Neuronal stem cell (in vitro differentiated cells): ENCODE data around the gene MEDAG.

Experiments
- DNase-seq: peaks from one replicate; pipeline ENCODE4 v3.0.0-alpha.2; 2013; ENCODE audit warnings: low spot score
- H2AFZ ChIP-seq: one replicate; pipeline ENCODE4 v1.6.1; 2013; ENCODE audit warnings: mild to moderate bottlenecking, low read length, inconsistent platforms
- H2AK5ac ChIP-seq: 2 replicates; pipeline ENCODE4 v1.6.1; 2013; ENCODE audit warnings: low read depth, mild to moderate bottlenecking, inconsistent platforms, low read length, moderate library complexity, mixed read lengths
- H2BK120ac ChIP-seq: 2 replicates; pipeline ENCODE4 v1.6.1; 2013; ENCODE audit warnings: low read depth, mild to moderate bottlenecking, inconsistent platforms, low read length, moderate library complexity, mixed read lengths
- H2BK12ac ChIP-seq: one replicate; pipeline ENCODE4 v1.6.1; 2013; ENCODE audit warnings: low read length, inconsistent platforms
- H2BK15ac ChIP-seq: 2 replicates; pipeline ENCODE4 v1.6.1; 2013; ENCODE audit warnings: mild to moderate bottlenecking, low read length, inconsistent platforms, mixed read lengths
- H2BK5ac ChIP-seq: one replicate; pipeline ENCODE4 v1.6.1; 2013; ENCODE audit warnings: inconsistent platforms, mild to moderate bottlenecking, low read length, moderate library complexity
- H3K14ac ChIP-seq: one replicate; pipeline ENCODE4 v1.6.1; 2013; ENCODE audit warnings: low read length, inconsistent platforms
- H3K18ac ChIP-seq: 2 replicates; pipeline ENCODE4 v1.6.1; 2013; ENCODE audit warnings: low read length, inconsistent platforms
- H3K23ac ChIP-seq: 2 replicates; pipeline ENCODE4 v1.6.1; 2013; ENCODE audit warnings: low read depth, mild to moderate bottlenecking, mixed read lengths, low read length, inconsistent platforms; ENCODE audit not compliant: poor library complexity
- H3K27ac ChIP-seq: replicated peaks from 3 replicates; pipeline ENCODE4 v1.5.1; 2013; ENCODE audit warnings: low read length, inconsistent platforms
- H3K27me3 ChIP-seq, 3 experiments: 2 replicates each; pipeline ENCODE4 v1.6.1; 2013; ENCODE audit warnings: low read length in 3 of 3, mild to moderate bottlenecking in 2 of 3, inconsistent platforms in 1 of 3, low read depth in 1 of 3, mixed read lengths in 1 of 3, moderate library complexity in 1 of 3; ENCODE audit not compliant: control insufficient read depth in 3 of 3, insufficient read depth in 3 of 3
- H3K36me3 ChIP-seq, 2 donors: replicated peaks in 1 of 2; 2 replicates each; pipeline ENCODE4 v1.6.1; 2013; ENCODE audit warnings: low read length in 2 of 2; ENCODE audit not compliant: control insufficient read depth in 2 of 2, insufficient read depth in 2 of 2
- H3K4ac ChIP-seq: 2 replicates; pipeline ENCODE4 v1.6.1; 2013; ENCODE audit warnings: inconsistent platforms, mild to moderate bottlenecking, low read length, moderate library complexity
- H3K4me1 ChIP-seq, 2 donors: 1 replicate in 1 of 2; 2 replicates in 1 of 2; pipeline ENCODE4 v1.6.1; 2013; ENCODE audit warnings: low read length in 2 of 2, low read depth in 1 of 2; ENCODE audit not compliant: control insufficient read depth in 2 of 2, insufficient read depth in 1 of 2
- H3K4me2 ChIP-seq: one replicate; pipeline ENCODE4 v1.6.1; 2013; ENCODE audit warnings: mild to moderate bottlenecking, low read length, inconsistent platforms; ENCODE audit not compliant: insufficient read depth, poor library complexity, severe bottlenecking
- H3K4me3 ChIP-seq, 2 donors: 2 replicates each; pipeline ENCODE4 v1.5.1; 2013; ENCODE audit warnings: low read length in 2 of 2, mild to moderate bottlenecking in 2 of 2, inconsistent platforms in 1 of 2, moderate library complexity in 1 of 2
- H3K79me1 ChIP-seq: one replicate; pipeline ENCODE4 v1.6.1; 2013; ENCODE audit warnings: low read depth, mild to moderate bottlenecking, inconsistent platforms, low read length, moderate library complexity
- H3K9ac ChIP-seq: one replicate; pipeline ENCODE4 v1.6.1; 2013; ENCODE audit warnings: mild to moderate bottlenecking, low read depth, low read length, inconsistent platforms; ENCODE audit not compliant: poor library complexity
- H3K9me3 ChIP-seq, 2 donors: replicated peaks in 1 of 2; 2 replicates each; pipeline versions ENCODE3 to v1.6.1; 2013; ENCODE audit warnings: low read length in 2 of 2, mild to moderate bottlenecking in 2 of 2, inconsistent platforms in 1 of 2, low read depth in 1 of 2, mixed read lengths in 1 of 2, moderate library complexity in 1 of 2; ENCODE audit not compliant: control insufficient read depth in 2 of 2, insufficient read depth in 1 of 2
- H4K8ac ChIP-seq: one replicate; pipeline ENCODE4 v1.6.1; 2013; ENCODE audit warnings: low read depth, mild to moderate bottlenecking, inconsistent platforms, low read length, moderate library complexity
- H4K91ac ChIP-seq: one replicate; pipeline ENCODE4 v1.6.1; 2013; ENCODE audit warnings: low read length, low read depth, mild to moderate bottlenecking, inconsistent platforms; ENCODE audit not compliant: poor library complexity
- WGBS, 2 donors: extraction: QIAGEN DNeasy Blood & Tissue Kit; methylation state at CpG; one replicate each; pipeline ENCODE4 v1.1.7; 2013; ENCODE audit warnings: missing lambda C conversion rate in 2 of 2, mixed read lengths in 1 of 2; ENCODE audit not compliant: insufficient read length in 2 of 2, insufficient replicate concordance in 1 of 2; ENCODE audit errors: extremely low coverage in 2 of 2; 5-methylcytosine and 5-hydroxymethylcytosine counted together

The MEDAG gene

DNA sequence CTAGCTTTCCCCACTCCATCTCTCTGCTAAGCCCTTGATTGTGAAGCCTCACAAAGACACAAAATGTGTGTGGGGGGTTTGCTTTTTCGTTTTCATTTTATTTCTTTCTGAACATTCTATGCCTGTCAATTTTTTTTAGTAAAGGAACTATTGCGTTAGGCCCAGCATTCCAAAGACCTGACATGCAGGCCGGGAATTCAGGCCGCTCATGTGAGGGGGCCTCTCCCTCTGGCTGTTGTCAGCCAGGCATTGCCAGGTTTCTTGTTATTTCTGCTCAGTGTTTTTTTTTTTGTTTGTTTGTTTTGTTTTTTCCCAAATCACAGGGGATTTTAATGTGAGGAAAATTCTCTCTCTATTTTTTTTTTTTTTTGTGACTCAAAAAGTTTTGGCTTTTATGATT, 10.3 kb upstream of the MEDAG start:
- no peak for DNase-seq
- Histone ChIP-seq H3K23ac (no peak overlapping the region), H4K91ac (no peak overlapping the region), H3K27ac (no peak overlapping the region), H3K18ac (no peak overlapping the region), H3K4ac (no peak overlapping the region), H2AK5ac (no peak overlapping the region), H4K8ac (no peak overlapping the region), H3K27me3 (no peaks in the 10 kb centered on the region), H3K4me2 (no peak overlapping the region), H2BK12ac (no peak overlapping the region), H3K4me1 (peaks cover 8 to 10% of the 10 kb centered on the region in 2 donors), H2BK15ac (no peak overlapping the region), H3K4me3 (no peak overlapping the region), H3K36me3 (no peaks in the 10 kb centered on the region), H2BK5ac (no peak overlapping the region), H3K9ac (no peak overlapping the region), H2AFZ (peak overlapping the region; percentile 90), H3K9me3 (no peaks in the 10 kb centered on the region), H3K14ac (no peak overlapping the region), H2BK120ac (no peak overlapping the region), H3K79me1 (no peaks in the 10 kb centered on the region)
- no CpG with 5 or more reads among the region's 4 CpGs for WGBS, 2 donors

DNA sequence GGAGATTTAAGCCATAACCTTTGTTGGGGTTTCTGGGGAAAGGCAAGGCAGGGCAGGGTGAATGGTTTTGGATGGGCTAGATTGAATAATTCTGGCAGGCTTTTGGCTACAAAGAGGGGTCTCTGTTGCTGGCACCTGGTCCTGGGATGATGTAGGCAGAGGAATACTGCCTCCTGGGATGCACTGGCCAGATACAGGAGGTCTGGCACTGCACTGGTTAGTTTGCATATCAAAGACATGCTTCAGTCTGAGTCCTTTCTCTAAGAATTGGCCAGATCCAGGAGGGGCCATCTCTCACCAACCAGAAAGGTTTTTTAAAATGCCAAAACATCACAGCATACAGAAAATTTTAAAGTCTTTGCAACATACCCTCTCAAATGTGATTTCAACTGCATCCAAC, 8.0 kb upstream of the MEDAG start:
- no peak overlapping the region for H3K4me3 ChIP-seq
- peak overlapping the region; percentile 24 for H2AK5ac ChIP-seq
- no peak overlapping the region for H3K27ac ChIP-seq

DNA sequence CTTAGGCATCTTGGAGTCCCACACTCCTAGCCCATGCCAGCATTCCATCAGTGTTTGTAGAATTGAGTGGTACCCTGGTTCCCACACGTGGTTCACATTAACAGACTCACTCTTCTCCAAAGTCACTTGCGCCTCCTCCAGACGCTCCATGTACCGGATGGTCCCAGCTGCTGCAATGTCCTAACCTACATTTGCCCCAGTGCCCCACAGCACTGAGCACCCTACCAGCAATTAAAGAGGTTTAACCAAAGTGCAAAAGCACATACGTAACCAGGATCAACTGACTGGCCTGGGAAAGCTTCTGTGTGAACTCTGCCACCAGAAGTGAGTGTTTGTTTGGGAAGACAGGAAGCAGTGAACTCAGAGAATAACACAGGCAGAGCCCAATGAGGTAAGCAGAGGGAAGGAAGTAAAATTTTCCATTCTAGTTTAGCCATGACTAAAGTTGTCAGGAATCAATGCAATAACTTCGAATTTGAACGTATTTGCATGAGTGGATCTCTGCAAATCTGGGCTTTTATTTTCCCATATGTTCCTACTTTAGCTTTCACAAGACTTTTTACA, 7.3 kb upstream of the MEDAG start:
- H2AK5ac ChIP-seq: peak overlapping the region; percentile 71
- DNase-seq: no peak
- H4K8ac ChIP-seq: peak overlapping the region; percentile 29
- H4K91ac ChIP-seq: no peak overlapping the region
- no peaks in the 10 kb centered on the region for H3K36me3 ChIP-seq
- no peaks in the 10 kb centered on the region for H3K9me3 ChIP-seq
- H3K9ac ChIP-seq: no peak overlapping the region
- no peaks in the 10 kb centered on the region for H3K27me3 ChIP-seq
- peak overlapping the region; percentile 77 for H2BK5ac ChIP-seq
- WGBS, 2 donors: no CpG with 5 or more reads among the region's 7 CpGs
- H2BK120ac ChIP-seq: no peak overlapping the region
- H3K18ac ChIP-seq: peak overlapping the region; percentile 65
- no peak overlapping the region for H3K14ac ChIP-seq
- no peak overlapping the region for H3K27ac ChIP-seq
- no peak overlapping the region for H3K4me2 ChIP-seq
- H2BK12ac ChIP-seq: no peak overlapping the region
- peak overlapping the region; percentile 31 for H2AFZ ChIP-seq
- H3K4me1 ChIP-seq: peaks cover 8 to 10% of the 10 kb centered on the region in 2 donors
- H3K79me1 ChIP-seq: no peaks in the 10 kb centered on the region
- no peak overlapping the region for H3K4me3 ChIP-seq
- H2BK15ac ChIP-seq: no peak overlapping the region
- H3K4ac ChIP-seq: no peak overlapping the region
- no peak overlapping the region for H3K23ac ChIP-seq

More for the DNA sequence above, 8.0 kb upstream of the MEDAG start:
- Histone ChIP-seq H2BK12ac (no peak overlapping the region), H2BK15ac (peak overlapping the region; percentile 24), H4K91ac (no peak overlapping the region), H2AFZ (no peak overlapping the region), H4K8ac (no peak overlapping the region), H2BK120ac (no peak overlapping the region), H2BK5ac (no peak overlapping the region), H3K4ac (no peak overlapping the region), H3K14ac (no peak overlapping the region), H3K36me3 (no peaks in the 10 kb centered on the region), H3K23ac (no peak overlapping the region), H3K4me1 (peaks cover 8 to 10% of the 10 kb centered on the region in 2 donors), H3K79me1 (no peaks in the 10 kb centered on the region), H3K4me2 (no peak overlapping the region), H3K9me3 (no peaks in the 10 kb centered on the region), H3K27me3 (no peaks in the 10 kb centered on the region), H3K9ac (no peak overlapping the region), H3K18ac (no peak overlapping the region)
- no peak for DNase-seq

DNA sequence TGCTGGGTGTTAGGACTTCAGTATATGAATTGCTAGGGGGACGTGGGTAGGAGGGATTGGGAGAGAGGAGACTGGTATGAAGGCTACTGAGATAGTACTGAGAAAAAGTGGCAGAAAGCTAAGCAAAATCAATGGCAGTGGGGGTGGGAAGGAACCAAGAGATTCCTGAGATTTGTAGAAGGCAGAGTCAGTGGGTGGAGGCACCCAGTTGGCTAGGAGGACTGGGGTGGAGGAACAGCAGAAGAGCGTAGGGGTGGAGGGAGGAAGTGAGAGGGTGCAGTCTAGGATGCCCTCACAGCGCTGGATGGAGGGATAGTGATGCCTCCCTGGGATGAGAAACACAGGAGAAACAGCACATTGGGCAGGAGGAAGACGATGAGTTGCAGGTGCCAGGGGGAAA, 5.6 kb upstream of the MEDAG start:
- Histone ChIP-seq H3K23ac (no peak overlapping the region), H4K8ac (no peak overlapping the region), H2BK12ac (no peak overlapping the region), H3K79me1 (no peaks in the 10 kb centered on the region), H2BK120ac (no peak overlapping the region), H3K4ac (no peak overlapping the region), H2AFZ (no peak overlapping the region), H3K14ac (no peak overlapping the region), H2BK15ac (no peak overlapping the region), H3K4me3 (no peak overlapping the region), H3K27me3 (peaks cover 0 to 11% (median 0%) of the 10 kb centered on the region in 3 experiments), H3K4me2 (no peak overlapping the region), H3K27ac (no peak overlapping the region), H3K9ac (no peak overlapping the region), H2BK5ac (no peak overlapping the region), H3K9me3 (no peaks in the 10 kb centered on the region), H3K36me3 (no peaks in the 10 kb centered on the region), H3K18ac (no peak overlapping the region), H2AK5ac (no peak overlapping the region), H3K4me1 (peaks cover 7% of the 10 kb centered on the region in 2 donors), H4K91ac (no peak overlapping the region)
- no peak for DNase-seq
- no CpG with 5 or more reads among the region's 4 CpGs for WGBS, 2 donors
